ENCODE measurements around the gene GABRR2. TPM values are rescaled to one million over a fixed set of nuclear protein-coding genes. Genes with fewer than 3 reads are reported as not detected.

Gene GABRR2
- total and polyA plus RNA-seq, 8 donors, result 0.67 to 4.8 (median 1.3) TPM

GRCh38 chr6:89257346-89257745 is 57.8 kb downstream of the GABRR2 start:
- Histone ChIP-seq H3K4me1 (no peaks in the 10 kb centered on the region), H3K36me3 (no peaks in the 10 kb centered on the region), H3K27ac (no peak overlapping the region), H3K27me3 (no peaks in the 10 kb centered on the region), H3K4me3 (no peak overlapping the region), H3K9me3 (no peaks in the 10 kb centered on the region)
- TF ChIP-seq CTCF (IDR thresholded peaks at IDR 0.05), result no peak
- DNase-seq (no peak), ATAC-seq (no peak)
- intact Hi-C loops (cut with DNase I), result no loop called here

GRCh38 chr6:89255417-89255816 is 59.7 kb downstream of the GABRR2 start:
- no peaks in the 10 kb centered on the region for H3K36me3 ChIP-seq
- no peaks in the 10 kb centered on the region for H3K27me3 ChIP-seq
- H3K9me3 ChIP-seq, result no peaks in the 10 kb centered on the region
- no peak for ATAC-seq
- H3K4me3 ChIP-seq, result no peak overlapping the region
- no peak overlapping the region for H3K27ac ChIP-seq
- TF ChIP-seq CTCF (IDR thresholded peaks at IDR 0.05), result no peak
- DNase-seq, result no peak
- intact Hi-C loops (cut with DNase I), result no loop called here
- H3K4me1 ChIP-seq, result no peaks in the 10 kb centered on the region

GRCh38 chr6:89254569-89254968 is 60.5 kb downstream of the GABRR2 start:
- intact Hi-C loops (cut with DNase I), result no loop called here
- TF ChIP-seq CTCF (IDR thresholded peaks at IDR 0.05), result no peak

GRCh38 chr6:89252907-89253306 is 62.2 kb downstream of the GABRR2 start:
- no peak for DNase-seq
- TF ChIP-seq CTCF (IDR thresholded peaks at IDR 0.05), result no peak
- Histone ChIP-seq H3K27me3 (no peaks in the 10 kb centered on the region), H3K4me3 (no peak overlapping the region), H3K9me3 (no peaks in the 10 kb centered on the region), H3K4me1 (no peaks in the 10 kb centered on the region), H3K36me3 (no peaks in the 10 kb centered on the region), H3K27ac (no peak overlapping the region)
- no peak for ATAC-seq
- intact Hi-C loops (cut with DNase I), result no loop called here

More at GRCh38 chr6:89254569-89254968, 60.5 kb downstream of the GABRR2 start:
- Histone ChIP-seq H3K4me3 (no peak overlapping the region), H3K27ac (no peak overlapping the region), H3K27me3 (no peaks in the 10 kb centered on the region), H3K4me1 (no peaks in the 10 kb centered on the region), H3K36me3 (no peaks in the 10 kb centered on the region), H3K9me3 (no peaks in the 10 kb centered on the region)
- ATAC-seq (no peak), DNase-seq (no peak)

- Histone ChIP-seq H3K27ac (no peak overlapping the region), H3K27me3 (no peaks in the 10 kb centered on the region), H3K4me3 (no peak overlapping the region), H3K9me3 (no peaks in the 10 kb centered on the region), H3K36me3 (no peaks in the 10 kb centered on the region), H3K4me1 (no peaks in the 10 kb centered on the region)
- intact Hi-C loops (cut with DNase I), result no loop called here
- no peak for DNase-seq
- ATAC-seq, result no peak
- no peak for TF ChIP-seq CTCF (IDR thresholded peaks at IDR 0.05)
Measured at GRCh38 chr6:89251976-89252375, 63.1 kb downstream of the GABRR2 start.
